Body of pancreas (tissue), 4 donors: Measurements from ENCODE around the gene LSG1. TPM values are rescaled to one million over a fixed set of nuclear protein-coding genes. Genes with fewer than 3 reads are reported as not detected.
A peak's percentile ranks its signal among the peaks of the same experiment; 100 is the strongest.

Experiments used
- ATAC-seq: fragments of 150-250 bp; one replicate; pipeline ENCODE4 v1.9.1; 2016
- DNase-seq, 4 donors: peaks; one replicate each; pipeline ENCODE4 v3.0.0-alpha.2; 2019
- H3K27ac ChIP-seq, 4 donors: fragments of 200-600 bp; sonication (generic); 1 replicate in 3 of 4; 2 replicates in 1 of 4; pipeline versions ENCODE4 v1.5.1 to v1.6.1; 2016 to 2019; ENCODE audit warnings: mild to moderate bottlenecking in 1 of 4, mixed read lengths in 1 of 4, moderate library complexity in 1 of 4
- H3K27me3 ChIP-seq, 2 donors: fragments of 200-600 bp; sonication (generic); one replicate each; pipeline ENCODE4 v1.6.0; 2016; ENCODE audit warnings: mild to moderate bottlenecking in 1 of 2
- H3K36me3 ChIP-seq, 2 donors: fragments of 200-600 bp; sonication (generic); replicated peaks in 1 of 2; 2 replicates each; pipeline ENCODE4 v1.5.1; 2016; ENCODE audit warnings: low read depth in 2 of 2; ENCODE audit not compliant: insufficient read depth in 1 of 2
- H3K4me1 ChIP-seq: fragments of 200-600 bp; sonication (generic); one replicate; pipeline ENCODE4 v1.6.0; 2016
- H3K4me3 ChIP-seq, 2 donors: fragments of 200-600 bp; sonication (generic); 1 replicate in 1 of 2; 2 replicates in 1 of 2; pipeline ENCODE4 v1.5.1; 2016 to 2019
- H3K9me3 ChIP-seq, 3 donors: fragments of 200-600 bp; sonication (generic); 1 replicate in 2 of 3; 2 replicates in 1 of 3; pipeline ENCODE4 v1.5.1; 2016
- CTCF ChIP-seq, 7 experiments: fragments of 450-650 bp in 4 of 7; fragments of 200-600 bp in 3 of 7; sonication (generic) in 3 of 7; IDR thresholded peaks; one replicate each; pipeline ENCODE4 v1.5.1; 2016 to 2019; ENCODE audit warnings: antibody characterized with exemption in 7 of 7
- POLR2A ChIP-seq, 3 donors: fragments of 450-650 bp; IDR thresholded peaks; one replicate each; pipeline ENCODE4 v1.6.1; 2016; ENCODE audit warnings: antibody characterized with exemption in 3 of 3, mild to moderate bottlenecking in 2 of 3
- WGBS, 2 donors: methylation state at CpG; one replicate each; pipeline ENCODE4 v1.1.5; 2017; 5-methylcytosine and 5-hydroxymethylcytosine counted together
- intact Hi-C: fragments of 100-400 bp; cut with DNase I; formaldehyde crosslinking; loops from one replicate; pipeline ENCODE4 v1.15.1; 2023
- total RNA-seq, 2 donors: library from RNA; depleted of rRNA; stranded (reverse); fragments of >200 nt; gene quantifications; one replicate each; pipeline ENCODE4 v1.1.0, GENCODE V29; 2016

Gene LSG1
- total RNA-seq, 2 donors from 2014 or later: 30.1 to 36.9 TPM

GRCh38 chr3:194688200-194688740 lies 16.3 kb upstream of the LSG1 start:
- ATAC-seq (peak; percentile 24), DNase-seq (peak; percentile 15 to 48 (median 34))
- Histone ChIP-seq H3K4me1 (peaks cover 29% of the 10 kb centered on the region), H3K36me3 (no peaks in the 10 kb centered on the region), H3K4me3 (no peak overlapping the region), H3K27ac (peak overlapping the region; percentile 22 to 63 (median 42)), H3K9me3 (no peaks in the 10 kb centered on the region), H3K27me3 (peaks cover 0 to 13% of the 10 kb centered on the region in 2 donors)
- intact Hi-C loops: no loop called here
- TF ChIP-seq CTCF (IDR thresholded peaks at IDR 0.05): no peak
- TF ChIP-seq POLR2A (IDR thresholded peaks at IDR 0.05): peak in 1 of 3 donors; percentile 10
- 10 to 33% methylated on average over 11 to 13 of the region's 16 CpGs for WGBS, 2 donors

- peaks cover 33% of the 10 kb centered on the region for H3K4me1 ChIP-seq
- 4% methylated on average over 17 to 51 of the region's 57 CpGs for WGBS, 2 donors
- peak overlapping the region; percentile 22 to 63 (median 42) for H3K27ac ChIP-seq
- intact Hi-C loops: no loop called here
- peaks cover 0 to 13% of the 10 kb centered on the region in 2 donors for H3K27me3 ChIP-seq
- peak overlapping the region in 1 of 2 donors; percentile 8 for H3K4me3 ChIP-seq
- no peaks in the 10 kb centered on the region for H3K36me3 ChIP-seq
- DNase-seq (peak; percentile 48 to 79 (median 62)), ATAC-seq (peak; percentile 52)
- TF ChIP-seq CTCF (IDR thresholded peaks at IDR 0.05) (peak in 5 of 7 experiments; percentile 21 to 47 (median 25)), POLR2A (IDR thresholded peaks at IDR 0.05) (peak in 2 of 3 donors; percentile 22 to 35)
- no peaks in the 10 kb centered on the region for H3K9me3 ChIP-seq
These were observed 15.7 kb upstream of the LSG1 start for GRCh38 chr3:194687638-194688199.

- 2 to 6% methylated on average over 3 to 77 of the region's 86 CpGs for WGBS, 2 donors
- Histone ChIP-seq H3K36me3 (no peaks in the 10 kb centered on the region), H3K4me3 (peak overlapping the region in 1 of 2 donors; percentile 23), H3K27ac (peak overlapping the region in 2 of 4 donors; percentile 10 to 22), H3K4me1 (peaks cover 33% of the 10 kb centered on the region), H3K9me3 (no peaks in the 10 kb centered on the region), H3K27me3 (peaks cover 0 to 13% of the 10 kb centered on the region in 2 donors)
- DNase-seq: peak; percentile 11 to 34 (median 16)
- intact Hi-C loops: no loop called here
- ATAC-seq: no peak
- TF ChIP-seq POLR2A (IDR thresholded peaks at IDR 0.05) (no peak), CTCF (IDR thresholded peaks at IDR 0.05) (no peak)
These were observed 15.0 kb upstream of the LSG1 start for GRCh38 chr3:194686816-194687637.

- H3K4me1 ChIP-seq: peaks cover 33% of the 10 kb centered on the region
- H3K9me3 ChIP-seq: no peaks in the 10 kb centered on the region
- ATAC-seq (no peak), DNase-seq (no peak)
- 1 to 3% methylated on average over 20 to 29 of the region's 29 CpGs for whole genome bisulfite sequencing, 2 donors
- peak overlapping the region in 2 of 4 donors; percentile 32 to 53 for H3K27ac ChIP-seq
- H3K36me3 ChIP-seq: no peaks in the 10 kb centered on the region
- TF ChIP-seq CTCF (IDR thresholded peaks at IDR 0.05) (no peak), POLR2A (IDR thresholded peaks at IDR 0.05) (no peak)
- peak overlapping the region in 1 of 2 donors; percentile 23 for H3K4me3 ChIP-seq
- H3K27me3 ChIP-seq: peaks cover 0 to 13% of the 10 kb centered on the region in 2 donors
- intact Hi-C loops: no loop called here
These were observed 14.4 kb upstream of the LSG1 start for GRCh38 chr3:194686414-194686815.
